H1 (cell line): ENCODE results near the gene OR6K2.

Source experiments
- CEBPB ChIP-seq: IDR thresholded peaks from 2 replicates; pipeline ENCODE4 v1.6.1; 2012; ENCODE audit warnings: low read depth, low read length
- JUN ChIP-seq: IDR thresholded peaks from 2 replicates; pipeline ENCODE4 v1.6.1; 2011; ENCODE audit warnings: low read depth, mild to moderate bottlenecking, improper control_type of control experiment, low read length
- NRF1 ChIP-seq: IDR thresholded peaks from 2 replicates; pipeline ENCODE4 v1.6.1; 2011; ENCODE audit warnings: mild to moderate bottlenecking, low read depth, low read length, improper control_type of control experiment
- RXRA ChIP-seq: IDR thresholded peaks from 2 replicates; pipeline ENCODE4 v1.6.1; 2011; ENCODE audit warnings: low read depth, mild to moderate bottlenecking, low read length, moderate library complexity; ENCODE audit not compliant: insufficient read depth
- SIRT6 ChIP-seq: IDR thresholded peaks from one replicate; pipeline ENCODE4 v1.7.1; 2012; ENCODE audit warnings: low read length, inconsistent platforms
- SP1 ChIP-seq: IDR thresholded peaks from 2 replicates; pipeline ENCODE4 v1.6.1; 2011; ENCODE audit warnings: low read depth, low read length
- TF ChIP-seq, protein P1 (sequence below), 3 experiments: IDR thresholded peaks; 1 replicate in 2 of 3; 2 replicates in 1 of 3; pipeline versions ENCODE4 v1.5.1 to v1.6.1; 2011; ENCODE audit warnings: low read length in 3 of 3, mild to moderate bottlenecking in 3 of 3, inconsistent platforms in 2 of 3, low read depth in 1 of 3, moderate library complexity in 1 of 3; ENCODE audit not compliant: insufficient read depth in 1 of 3; ENCODE audit errors: control extremely low read depth in 1 of 3

DNA sequence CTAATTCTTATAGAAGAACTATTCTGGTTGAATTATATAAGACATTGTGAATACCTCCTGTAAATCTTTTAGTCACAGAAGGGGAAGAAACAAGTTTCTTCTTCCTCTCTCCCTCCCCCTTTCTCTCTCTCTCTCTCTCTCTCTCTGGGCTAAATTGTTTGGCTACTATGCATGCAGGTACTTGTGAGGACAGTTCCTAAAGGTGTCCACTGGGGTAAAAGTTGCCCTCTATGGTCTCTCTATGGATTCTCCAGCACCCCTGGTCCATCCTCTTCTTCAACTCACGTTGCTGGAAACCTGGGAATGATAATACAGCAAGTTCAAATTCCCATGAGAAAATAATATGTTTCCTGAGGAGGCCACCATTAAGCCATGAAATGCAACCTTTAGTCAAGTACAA lies 14.3 kb upstream of the OR6K2 start:
- TF ChIP-seq JUN (no peak), CEBPB (no peak), SP1 (no peak), NRF1 (no peak), RXRA (no peak), SIRT6 (no peak)
- TF ChIP-seq, protein P1, sequence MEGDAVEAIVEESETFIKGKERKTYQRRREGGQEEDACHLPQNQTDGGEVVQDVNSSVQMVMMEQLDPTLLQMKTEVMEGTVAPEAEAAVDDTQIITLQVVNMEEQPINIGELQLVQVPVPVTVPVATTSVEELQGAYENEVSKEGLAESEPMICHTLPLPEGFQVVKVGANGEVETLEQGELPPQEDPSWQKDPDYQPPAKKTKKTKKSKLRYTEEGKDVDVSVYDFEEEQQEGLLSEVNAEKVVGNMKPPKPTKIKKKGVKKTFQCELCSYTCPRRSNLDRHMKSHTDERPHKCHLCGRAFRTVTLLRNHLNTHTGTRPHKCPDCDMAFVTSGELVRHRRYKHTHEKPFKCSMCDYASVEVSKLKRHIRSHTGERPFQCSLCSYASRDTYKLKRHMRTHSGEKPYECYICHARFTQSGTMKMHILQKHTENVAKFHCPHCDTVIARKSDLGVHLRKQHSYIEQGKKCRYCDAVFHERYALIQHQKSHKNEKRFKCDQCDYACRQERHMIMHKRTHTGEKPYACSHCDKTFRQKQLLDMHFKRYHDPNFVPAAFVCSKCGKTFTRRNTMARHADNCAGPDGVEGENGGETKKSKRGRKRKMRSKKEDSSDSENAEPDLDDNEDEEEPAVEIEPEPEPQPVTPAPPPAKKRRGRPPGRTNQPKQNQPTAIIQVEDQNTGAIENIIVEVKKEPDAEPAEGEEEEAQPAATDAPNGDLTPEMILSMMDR (IDR thresholded peaks at IDR 0.05; ENCODE audit: control extremely low read depth in 1 of 3, insufficient read depth in 1 of 3, low read depth in 1 of 3, low read length in 3 of 3) = no peak
